ENCODE results near the gene PRDM16. TPM values are rescaled to one million over a fixed set of nuclear protein-coding genes. Genes with fewer than 3 reads are reported as not detected.

PRDM16 gene
- total and polyA plus RNA-seq, 2 of the 8 experiments (the other 6 are each of a cell fraction or from before 2014, with no cell fraction given) = 0.39 to 0.43 TPM

DNA sequence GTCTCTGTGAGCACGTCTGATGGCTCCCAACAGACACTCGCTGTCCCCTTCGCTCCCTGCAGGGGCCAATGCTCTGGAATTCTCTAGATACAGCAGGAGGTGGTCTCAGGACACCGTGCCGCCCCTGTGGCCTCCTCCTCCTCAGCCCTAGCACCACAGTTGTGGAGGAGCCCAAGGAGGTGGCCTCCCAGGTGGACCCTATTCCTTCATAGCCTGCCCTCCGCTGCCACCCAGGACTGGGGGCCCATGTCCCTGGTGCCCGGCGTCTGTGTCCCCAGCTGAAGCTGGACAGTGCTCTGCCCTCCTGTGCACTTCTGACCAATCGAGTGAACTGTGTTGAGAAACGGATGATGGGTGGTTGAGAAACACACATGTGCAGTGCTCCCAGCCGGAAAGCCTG is 235.7 kb downstream of the PRDM16 start:
- Histone ChIP-seq H2BK120ac (replicated peaks; ENCODE audit: low read depth, low read length) (no peak overlapping the region), H3K14ac (ENCODE audit: insufficient read length) (no peak overlapping the region), H2AK5ac (ENCODE audit: low read depth, low read length) (no peak overlapping the region), H3K9ac (replicated peaks in 1 of 4; ENCODE audit: extremely low read depth in 1 of 4, low read depth in 3 of 4, low read length in 3 of 4) (no peak overlapping the region), H3K4me1 (replicated peaks in 1 of 4; ENCODE audit: control insufficient read depth in 3 of 4, insufficient read depth in 4 of 4, low read length in 3 of 4) (no peaks in the 10 kb centered on the region; a peak in 1 of 7 replicates), H3K4me2 (ENCODE audit: insufficient read depth in 1 of 2, low read depth in 2 of 2, low read length in 2 of 2) (no peak overlapping the region), H3K9me3 (ENCODE audit: insufficient read depth in 2 of 2, low read depth in 1 of 2, low read length in 1 of 2) (no peaks in the 10 kb centered on the region), H3K27ac (ENCODE audit: low read depth, low read length) (no peak overlapping the region), H3K79me2 (ENCODE audit: control insufficient read depth in 1 of 2, insufficient read depth in 2 of 2, low read length in 2 of 2) (no peaks in the 10 kb centered on the region), H2BK15ac (ENCODE audit: low read length) (no peak overlapping the region), H2AFZ (ENCODE audit: low read length) (no peak overlapping the region), H3K27me3 (replicated peaks in 1 of 4; ENCODE audit: control insufficient read depth in 3 of 4, extremely low read depth in 1 of 4, insufficient read depth in 3 of 4, low read length in 3 of 4) (no peaks in the 10 kb centered on the region; a peak in 1 of 7 replicates), H3K23ac (ENCODE audit: insufficient read length) (no peak overlapping the region), H4K8ac (ENCODE audit: extremely low read depth, insufficient read depth, low read length) (no peak overlapping the region), H4K91ac (replicated peaks; ENCODE audit: insufficient read length, low read length) (peak overlapping the region; percentile 40), H3K79me1 (ENCODE audit: low read depth, low read length) (no peaks in the 10 kb centered on the region), H3K56ac (replicated peaks; ENCODE audit: insufficient read length, low read depth, low read length) (no peak overlapping the region), H2BK12ac (ENCODE audit: low read depth, low read length) (no peak overlapping the region), H4K20me1 (replicated peaks in 1 of 2; ENCODE audit: control insufficient read depth in 1 of 2, insufficient read depth in 2 of 2, low read length in 2 of 2) (no peaks in the 10 kb centered on the region), H3K36me3 (ENCODE audit: control insufficient read depth in 2 of 4, insufficient read depth in 4 of 4, low read length in 3 of 4) (no peaks in the 10 kb centered on the region), H3K4ac (replicated peaks; ENCODE audit: insufficient read length, low read depth, low read length) (no peak overlapping the region), H2BK20ac (ENCODE audit: low read length) (no peak overlapping the region), H3K4me3 (ENCODE audit: extremely low read depth in 1 of 4, insufficient read depth in 2 of 4, low read depth in 3 of 4, low read length in 4 of 4) (no peak overlapping the region), H3K23me2 (ENCODE audit: low read depth, low read length) (no peaks in the 10 kb centered on the region), H2BK5ac (ENCODE audit: low read depth, low read length) (no peak overlapping the region), H4K5ac (ENCODE audit: insufficient read length, low read depth, low read length) (no peak overlapping the region), H3K18ac (ENCODE audit: extremely low read depth, low read length) (no peak overlapping the region)
- ChIA-PET POLR2A (ENCODE audit: partially characterized antibody) (no interaction called here), CTCF (ENCODE audit: partially characterized antibody) (interaction anchor here (0.8 to 2.4 kb wide), 3 partner anchors 9 to 19 kb away, joined by 3 to 7 read pairs (median 4); no protein-coding TSS in a partner anchor)
- DNase-seq (ENCODE audit: low read depth in 1 of 2, low spot score in 2 of 2) (no peak), FAIRE-seq (no peak)
- TF ChIP-seq BACH1 (IDR thresholded peaks at IDR 0.05; ENCODE audit: low read length) (no peak), SP2 (IDR thresholded peaks at IDR 0.05; ENCODE audit: low read length) (no peak), SP4 (IDR thresholded peaks at IDR 0.05; ENCODE audit: low read length) (no peak), POLR2A (IDR thresholded peaks at IDR 0.05; ENCODE audit: control extremely low read depth in 1 of 2, low read depth in 2 of 2, low read length in 2 of 2) (no peak), EP300 (IDR thresholded peaks at IDR 0.05; ENCODE audit: borderline replicate concordance in 1 of 2, low read depth in 2 of 2, low read length in 2 of 2) (no peak), RNF2 (IDR thresholded peaks at IDR 0.05; ENCODE audit: borderline replicate concordance, low read depth, low read length, missing control alignments, poor library complexity, severe bottlenecking) (no peak), CHD1 (IDR thresholded peaks at IDR 0.05; ENCODE audit: low read depth, low read length) (no peak), SIX5 (IDR thresholded peaks at IDR 0.05; ENCODE audit: low read depth, low read length) (no peak), RAD21 (IDR thresholded peaks at IDR 0.05 in 1 of 2, conservative IDR thresholded peaks at IDR 0.05 in 1 of 2; ENCODE audit: low read depth in 2 of 2, low read length in 2 of 2) (no peak), BRCA1 (IDR thresholded peaks at IDR 0.05; ENCODE audit: low read depth, low read length) (no peak)
- 88% methylated on average over 11 of the region's 11 CpGs; no CpG with 5 or more reads in 1 of the 2 experiments for WGBS, 2 experiments (ENCODE audit: extremely low coverage in 1 of 2, insufficient coverage in 1 of 2, insufficient read length in 1 of 2, insufficient replicate concordance in 2 of 2, low coverage in 1 of 2, low lambda C conversion rate in 2 of 2, missing lambda C conversion rate in 1 of 2)

All from H1 (cell line).